ENCODE results near the gene COLGALT1.

COLGALT1 gene

GRCh38 chr19:17602217-17602616 is 46.8 kb downstream of the COLGALT1 start:
- no peak for DNase-seq

DNA sequence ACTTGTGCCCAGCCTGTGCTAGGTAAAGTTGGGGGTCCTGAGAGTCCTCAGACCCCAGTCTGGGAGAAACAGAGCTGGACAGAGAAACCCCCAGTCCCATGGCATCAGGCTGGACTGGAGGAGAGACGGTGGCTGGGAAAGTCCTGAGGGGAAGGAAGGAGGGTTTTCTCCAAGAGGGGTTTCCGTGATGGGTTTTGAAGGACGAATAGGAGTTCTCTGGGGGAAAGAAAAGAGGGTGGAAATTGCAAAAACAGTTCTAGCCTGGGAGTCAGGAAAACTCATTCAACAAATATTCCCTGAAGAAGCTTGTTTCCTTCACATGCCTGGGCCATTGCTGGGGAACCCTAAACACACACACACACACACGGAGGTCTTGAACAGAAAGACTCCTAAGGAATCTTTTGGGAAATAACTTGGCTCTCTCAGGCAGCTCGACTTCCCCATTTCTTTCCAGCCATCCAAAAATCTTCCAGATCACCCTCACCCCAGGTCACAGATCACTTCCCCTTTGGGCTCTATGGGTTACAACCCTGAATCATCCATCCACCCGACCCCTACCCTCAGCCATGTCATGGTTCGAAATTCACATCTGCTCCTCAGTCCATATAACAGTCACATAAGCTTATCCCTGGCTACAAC is 47.5 kb downstream of the COLGALT1 start:
- DNase-seq, result no peak

GRCh38 chr19:17604372-17605025 is 49.0 kb downstream of the COLGALT1 start:
- no peak for DNase-seq

DNA sequence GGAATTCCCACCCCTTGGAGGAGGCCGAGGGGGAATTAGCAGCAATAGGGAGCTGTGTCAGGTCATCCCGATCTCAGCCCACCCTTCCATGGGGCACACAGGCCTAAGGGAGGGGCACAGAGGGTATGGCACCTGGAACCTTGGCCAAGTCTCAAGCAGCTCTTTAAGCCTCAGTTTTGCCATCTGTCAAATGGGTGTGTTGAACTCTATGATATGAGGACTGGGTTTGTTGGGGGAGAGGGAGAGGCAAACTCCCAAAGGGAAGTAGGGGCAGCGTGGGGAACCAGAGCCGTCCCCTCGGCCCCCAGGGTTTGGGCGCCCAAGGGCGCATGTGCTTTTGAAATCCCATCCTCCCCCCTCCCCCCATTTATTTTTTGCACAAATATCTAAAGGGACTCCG is 49.7 kb downstream of the COLGALT1 start:
- no peak for DNase-seq

GRCh38 chr19:17605761-17606589 is 50.5 kb downstream of the COLGALT1 start:
- DNase-seq, result peak in 1 of 2 donors; percentile 62

GRCh38 chr19:17606590-17607185 is 51.2 kb downstream of the COLGALT1 start:
- no peak for DNase-seq

GRCh38 chr19:17607936-17608335 is 52.5 kb downstream of the COLGALT1 start:
- no peak for DNase-seq

- no peak for DNase-seq
Measured at GRCh38 chr19:17610384-17610783, 54.9 kb downstream of the COLGALT1 start.

DNA sequence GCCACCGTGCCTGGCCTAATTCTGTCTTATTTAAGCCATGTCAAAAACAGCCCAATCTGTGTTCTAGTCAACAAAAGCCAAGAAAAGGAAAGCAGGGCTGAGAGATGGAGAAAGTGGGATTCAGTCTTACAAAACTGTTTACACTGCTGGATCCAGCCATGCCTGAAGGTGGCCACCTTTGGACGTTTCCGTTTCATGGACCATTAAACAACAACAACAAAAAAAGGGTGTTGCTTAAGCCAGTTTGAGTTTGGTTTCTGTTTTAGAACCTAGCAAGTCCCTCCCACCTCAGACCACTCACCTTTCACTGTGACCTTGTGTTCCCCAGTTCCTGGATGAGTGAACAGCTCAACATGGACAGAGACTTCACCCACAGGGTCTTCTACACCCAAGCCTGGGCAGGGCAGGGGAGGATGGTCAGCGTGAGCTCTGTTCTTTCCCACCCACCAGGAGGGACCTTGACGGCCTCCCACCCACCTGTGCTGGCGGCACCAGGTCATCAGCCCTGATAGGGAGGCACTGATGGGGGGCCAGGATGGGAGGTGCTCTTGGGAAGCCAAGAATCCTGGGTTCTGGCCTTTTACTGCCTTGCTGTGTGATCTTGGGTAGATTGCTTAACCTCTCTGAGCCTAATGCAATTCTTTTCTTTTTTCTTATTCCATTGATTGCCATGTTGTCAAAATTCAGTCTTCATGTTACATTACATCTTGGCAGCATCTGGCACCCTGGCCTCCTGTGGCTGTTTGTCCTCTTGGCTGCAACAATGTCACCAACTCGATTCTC is 56.2 kb downstream of the COLGALT1 start:
- DNase-seq, result no peak

GRCh38 chr19:17614476-17614875 is 59.0 kb downstream of the COLGALT1 start:
- no peak for DNase-seq

DNA sequence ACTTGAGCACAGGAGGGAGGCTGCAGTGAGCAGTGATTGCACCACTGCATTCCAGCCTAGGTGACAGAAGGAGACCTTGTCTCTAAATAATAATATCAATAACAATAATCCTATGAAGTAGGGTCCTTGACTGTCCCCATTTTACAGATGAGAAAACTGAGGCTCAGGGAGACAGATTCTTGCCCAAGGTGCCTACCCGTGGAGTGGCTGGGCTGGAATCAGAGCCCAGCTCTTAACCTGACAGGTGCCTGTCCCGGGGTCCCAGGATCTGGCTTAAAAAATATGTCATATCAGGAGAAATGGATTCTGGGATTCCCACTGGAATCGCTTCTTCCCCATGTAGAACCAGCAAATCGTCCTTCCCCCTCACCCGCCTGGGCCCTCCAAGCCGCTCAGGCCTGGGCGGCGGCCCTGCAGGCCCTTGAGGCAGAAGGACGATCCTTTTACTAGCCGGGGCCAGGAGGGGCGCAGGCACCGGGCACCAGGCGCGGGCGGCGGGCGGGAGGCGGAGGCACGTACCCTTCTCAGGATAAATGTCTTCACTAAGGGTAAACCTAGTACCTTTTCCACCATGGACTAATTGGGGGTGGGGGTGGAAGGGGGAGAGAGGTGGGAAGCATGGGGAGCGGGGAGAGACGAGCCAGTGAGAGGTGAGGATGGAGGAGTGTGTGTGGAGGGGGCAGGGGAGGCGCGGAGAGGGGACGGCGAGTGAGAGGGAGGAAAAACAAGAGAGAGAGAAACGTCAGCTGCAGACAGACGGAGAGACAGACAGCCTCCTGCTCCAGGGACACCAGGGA is 60.6 kb downstream of the COLGALT1 start:
- DNase-seq, result no peak

- no peak for DNase-seq
Measured at GRCh38 chr19:17616686-17616960, 61.2 kb downstream of the COLGALT1 start.

DNA sequence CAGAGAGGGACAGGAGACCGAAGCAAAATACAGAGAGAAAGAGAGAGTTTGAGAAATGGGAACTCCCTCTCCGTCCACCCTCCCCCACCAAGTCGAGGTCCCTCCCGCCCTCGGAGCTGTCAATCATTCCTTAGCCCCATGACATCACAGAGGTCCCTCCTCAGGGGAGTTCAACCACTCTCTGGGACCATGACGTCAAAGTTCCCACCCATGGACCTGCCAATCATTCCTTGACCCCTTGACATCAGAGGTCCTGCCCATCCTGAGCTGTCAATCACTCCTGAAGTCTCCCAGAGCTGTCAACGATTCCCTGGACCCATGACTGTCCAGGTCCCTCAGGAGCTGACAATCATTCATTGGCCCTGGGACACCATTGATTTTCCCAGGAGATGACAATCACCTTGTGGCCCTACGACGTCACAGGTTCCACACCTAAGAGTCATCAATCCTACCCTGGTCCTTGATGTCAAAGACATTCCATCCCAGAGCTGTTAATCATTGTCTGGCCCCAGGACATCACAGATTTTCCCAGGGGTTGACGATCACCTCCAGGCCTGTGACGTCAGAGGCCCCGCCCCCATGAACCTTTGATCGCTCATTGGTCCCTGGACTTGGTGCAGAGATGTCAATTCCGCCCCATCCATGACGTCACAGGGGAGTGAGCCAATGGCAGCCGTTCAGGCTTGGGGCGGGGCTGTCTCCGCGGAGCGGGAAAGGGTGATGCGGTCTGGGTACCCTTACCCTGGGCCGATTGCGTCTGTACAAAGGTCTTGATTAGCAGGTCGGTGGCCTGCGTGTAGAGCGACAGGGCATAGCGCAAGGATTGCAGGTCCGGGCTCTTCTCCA is 61.7 kb downstream of the COLGALT1 start:
- no peak for DNase-seq

DNA sequence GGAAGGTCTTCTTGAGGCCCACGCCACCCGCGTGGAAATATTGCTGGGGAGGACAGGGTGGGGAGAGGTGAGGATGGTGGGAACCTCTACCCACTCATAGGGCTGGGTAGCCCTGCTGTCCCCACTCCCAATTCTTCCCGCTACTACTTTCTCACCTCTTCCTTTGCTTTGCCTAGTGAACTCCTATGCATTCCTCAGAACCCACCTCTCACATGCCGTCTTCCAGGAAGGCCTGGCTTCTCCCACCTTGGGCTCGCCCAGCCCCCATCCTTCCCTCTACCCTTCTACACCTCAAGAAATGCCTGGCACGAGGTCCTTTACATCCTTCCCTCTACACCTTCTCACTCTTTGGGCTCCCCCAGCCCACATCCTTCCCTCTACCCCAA is 62.4 kb downstream of the COLGALT1 start:
- no peak for DNase-seq

DNA sequence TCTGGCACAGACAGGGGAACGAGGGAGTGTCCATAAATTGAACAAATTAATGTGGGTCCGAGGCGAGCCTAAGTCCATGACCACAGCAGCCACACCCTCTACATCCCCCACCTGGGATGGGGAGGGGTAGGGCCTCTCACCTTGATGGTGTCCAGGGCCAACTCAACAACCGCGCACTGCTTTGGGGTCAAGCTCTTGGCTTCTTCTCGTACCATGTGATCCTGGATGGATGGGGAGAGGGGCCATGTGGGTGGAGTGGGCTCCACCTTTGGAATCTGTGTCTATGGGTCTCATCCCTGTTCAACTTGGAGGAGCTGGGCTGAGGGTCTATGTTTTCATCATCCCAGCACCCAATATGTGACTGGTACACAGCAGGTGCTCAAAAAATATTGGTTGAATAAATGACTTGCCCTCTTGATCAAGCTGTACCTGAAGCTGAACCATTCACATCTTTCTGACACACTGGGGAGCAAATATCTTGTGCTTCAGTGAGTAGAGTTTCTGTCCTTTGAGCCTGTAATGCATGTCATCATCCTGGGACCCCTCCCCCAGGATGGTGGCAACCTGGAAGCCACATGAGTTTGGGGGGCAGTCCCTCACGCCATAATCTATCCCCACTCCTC is 62.9 kb downstream of the COLGALT1 start:
- no peak for DNase-seq

- DNase-seq, result no peak
Measured at GRCh38 chr19:17618936-17619335, 63.5 kb downstream of the COLGALT1 start.

DNA sequence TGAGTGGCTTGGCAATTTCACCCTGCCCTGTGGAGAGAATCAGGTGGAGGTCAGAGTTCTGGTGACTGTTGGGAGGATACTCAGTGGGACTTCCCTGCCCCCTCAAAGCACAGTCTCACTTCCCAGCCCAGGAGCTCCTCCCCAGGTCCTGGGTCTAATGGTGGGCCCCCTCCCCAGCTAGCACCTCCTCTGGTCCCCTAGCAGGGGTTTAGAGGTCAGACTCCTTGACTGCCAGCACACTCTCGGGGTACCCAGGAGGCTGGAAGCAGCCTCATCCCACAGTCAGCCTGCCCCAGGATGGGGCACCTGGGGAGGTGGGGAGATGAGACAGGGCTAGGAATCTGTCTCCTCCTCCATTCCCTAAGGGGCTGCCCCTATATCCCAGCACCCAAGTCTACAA is 65.2 kb downstream of the COLGALT1 start:
- DNase-seq, result no peak

- DNase-seq, result no peak
Measured at GRCh38 chr19:17623224-17623935, 67.9 kb downstream of the COLGALT1 start.

DNA sequence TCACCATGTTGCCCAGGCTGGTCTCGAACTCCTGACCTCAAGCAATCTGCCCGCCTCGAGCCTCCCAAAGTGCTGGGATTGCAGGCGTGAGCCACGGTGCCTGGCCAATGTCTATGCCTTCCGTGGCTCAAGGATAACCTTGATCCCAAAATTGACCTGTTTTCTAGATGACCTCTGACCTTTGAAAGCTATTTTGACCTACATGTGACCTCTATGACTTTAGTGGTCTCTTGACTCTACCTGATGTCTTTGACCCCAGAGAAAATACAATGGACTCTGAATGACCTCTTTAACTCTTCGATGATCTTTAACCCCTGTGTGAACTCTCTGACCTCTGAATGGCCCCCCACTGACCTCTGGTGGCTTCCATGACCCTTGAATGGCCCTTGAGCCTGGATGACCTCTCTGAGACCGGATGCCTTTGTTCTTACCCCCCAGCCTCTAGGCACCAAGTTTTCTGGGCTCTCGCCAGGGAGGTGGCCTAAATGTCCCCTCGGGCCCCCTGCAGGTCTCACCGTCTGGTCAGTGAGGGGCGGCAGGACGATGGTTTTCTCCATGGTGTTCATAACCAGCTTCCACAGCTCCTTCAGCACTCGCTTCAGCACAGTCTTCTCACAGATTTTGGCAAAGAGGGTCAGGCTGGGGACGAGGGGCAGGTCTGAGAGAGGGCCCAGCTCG is 69.0 kb downstream of the COLGALT1 start:
- no peak for DNase-seq
